ENCODE results near the gene HYAL4.

GRCh38 chr7:123816916-123817315, 28.1 kb upstream of the HYAL4 start:
- TF ChIP-seq, protein P1, sequence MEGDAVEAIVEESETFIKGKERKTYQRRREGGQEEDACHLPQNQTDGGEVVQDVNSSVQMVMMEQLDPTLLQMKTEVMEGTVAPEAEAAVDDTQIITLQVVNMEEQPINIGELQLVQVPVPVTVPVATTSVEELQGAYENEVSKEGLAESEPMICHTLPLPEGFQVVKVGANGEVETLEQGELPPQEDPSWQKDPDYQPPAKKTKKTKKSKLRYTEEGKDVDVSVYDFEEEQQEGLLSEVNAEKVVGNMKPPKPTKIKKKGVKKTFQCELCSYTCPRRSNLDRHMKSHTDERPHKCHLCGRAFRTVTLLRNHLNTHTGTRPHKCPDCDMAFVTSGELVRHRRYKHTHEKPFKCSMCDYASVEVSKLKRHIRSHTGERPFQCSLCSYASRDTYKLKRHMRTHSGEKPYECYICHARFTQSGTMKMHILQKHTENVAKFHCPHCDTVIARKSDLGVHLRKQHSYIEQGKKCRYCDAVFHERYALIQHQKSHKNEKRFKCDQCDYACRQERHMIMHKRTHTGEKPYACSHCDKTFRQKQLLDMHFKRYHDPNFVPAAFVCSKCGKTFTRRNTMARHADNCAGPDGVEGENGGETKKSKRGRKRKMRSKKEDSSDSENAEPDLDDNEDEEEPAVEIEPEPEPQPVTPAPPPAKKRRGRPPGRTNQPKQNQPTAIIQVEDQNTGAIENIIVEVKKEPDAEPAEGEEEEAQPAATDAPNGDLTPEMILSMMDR (IDR thresholded peaks at IDR 0.05; ENCODE audit: poor library complexity, severe bottlenecking): no peak
- TF ChIP-seq TAF1 (IDR thresholded peaks at IDR 0.05; ENCODE audit: low read depth): no peak
- TF ChIP-seq POLR2AphosphoS5 (IDR thresholded peaks at IDR 0.05): no peak
- no peak for TF ChIP-seq EZH2 (IDR thresholded peaks at IDR 0.05; ENCODE audit: borderline replicate concordance, insufficient read depth, low read length, poor library complexity, severe bottlenecking)
- TF ChIP-seq EP300 (conservative IDR thresholded peaks at IDR 0.05; ENCODE audit: poor library complexity, severe bottlenecking): no peak
- no peak for TF ChIP-seq RAD21 (conservative IDR thresholded peaks at IDR 0.05)
